CD1c-positive myeloid dendritic cell (primary cell): ENCODE results near the gene FAIM2.

Source experiments
- DNase-seq: peaks from one replicate; pipeline ENCODE4 v3.0.0-alpha.2; 2016; ENCODE audit errors: extremely low spot score

Gene FAIM2

GRCh38 chr12:49903700-49904423 lies at the start of gene FAIM2:
Gene FAIM2 (minus strand): TSS chr12:49903900. CDS start chr12:49903792, 108 bp downstream.
- peak; percentile 19 for DNase-seq

DNA sequence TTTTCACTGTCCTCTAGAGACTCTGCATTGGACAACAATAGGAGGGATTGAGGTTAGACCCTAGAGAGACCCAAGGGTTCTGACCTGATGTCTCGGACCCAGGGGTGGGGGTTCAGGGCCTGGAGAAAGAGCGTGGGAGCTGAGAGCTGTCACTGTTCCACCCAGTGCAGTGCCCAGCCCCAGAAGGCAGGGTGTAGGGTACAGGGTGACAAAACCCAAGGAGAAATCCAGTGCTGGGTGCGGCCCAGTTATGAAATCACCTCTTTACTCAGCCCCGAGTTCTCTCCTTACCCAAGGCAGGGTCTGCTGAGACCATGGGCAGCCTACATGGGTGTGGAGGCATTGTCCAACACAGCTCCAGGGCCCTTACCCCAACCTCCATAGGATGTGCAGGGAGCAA lies 49.5 kb upstream of the FAIM2 start:
- no peak for DNase-seq

DNA sequence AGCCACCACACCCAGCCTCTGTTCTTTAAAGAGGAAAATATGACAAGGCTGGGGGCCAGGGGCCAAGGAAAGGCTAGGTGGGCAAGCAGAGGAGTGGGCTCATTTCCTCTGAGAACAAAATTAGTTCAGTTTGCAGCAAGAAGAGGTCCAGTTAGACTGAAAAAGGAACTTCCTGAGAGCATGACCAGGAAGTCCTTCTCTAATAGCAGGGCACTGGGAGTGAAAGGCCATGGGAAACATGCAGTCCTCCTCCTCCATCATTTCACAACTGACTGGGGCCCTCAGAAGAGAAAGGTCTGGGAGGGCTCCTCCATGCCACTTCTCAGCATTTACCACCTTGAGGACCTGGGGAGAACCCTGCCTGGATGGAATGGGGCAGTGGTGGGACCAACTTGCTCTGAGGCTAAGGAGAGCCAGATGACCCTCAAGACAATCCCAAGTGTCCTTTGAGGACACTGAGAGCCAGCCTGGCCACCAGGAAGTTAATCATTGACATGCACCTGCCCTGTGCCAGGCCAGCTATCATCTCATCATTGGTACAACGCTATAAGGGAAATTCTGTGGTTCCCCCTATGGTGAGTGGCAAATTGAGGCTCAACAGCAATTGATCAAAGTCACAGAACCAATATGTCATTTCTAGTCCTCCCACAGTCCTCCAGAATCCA lies 48.8 kb upstream of the FAIM2 start:
- DNase-seq = peak; percentile 38

- peak; percentile 29 for DNase-seq
Observed at GRCh38 chr12:49951411-49952240, 47.9 kb upstream of the FAIM2 start.

DNA sequence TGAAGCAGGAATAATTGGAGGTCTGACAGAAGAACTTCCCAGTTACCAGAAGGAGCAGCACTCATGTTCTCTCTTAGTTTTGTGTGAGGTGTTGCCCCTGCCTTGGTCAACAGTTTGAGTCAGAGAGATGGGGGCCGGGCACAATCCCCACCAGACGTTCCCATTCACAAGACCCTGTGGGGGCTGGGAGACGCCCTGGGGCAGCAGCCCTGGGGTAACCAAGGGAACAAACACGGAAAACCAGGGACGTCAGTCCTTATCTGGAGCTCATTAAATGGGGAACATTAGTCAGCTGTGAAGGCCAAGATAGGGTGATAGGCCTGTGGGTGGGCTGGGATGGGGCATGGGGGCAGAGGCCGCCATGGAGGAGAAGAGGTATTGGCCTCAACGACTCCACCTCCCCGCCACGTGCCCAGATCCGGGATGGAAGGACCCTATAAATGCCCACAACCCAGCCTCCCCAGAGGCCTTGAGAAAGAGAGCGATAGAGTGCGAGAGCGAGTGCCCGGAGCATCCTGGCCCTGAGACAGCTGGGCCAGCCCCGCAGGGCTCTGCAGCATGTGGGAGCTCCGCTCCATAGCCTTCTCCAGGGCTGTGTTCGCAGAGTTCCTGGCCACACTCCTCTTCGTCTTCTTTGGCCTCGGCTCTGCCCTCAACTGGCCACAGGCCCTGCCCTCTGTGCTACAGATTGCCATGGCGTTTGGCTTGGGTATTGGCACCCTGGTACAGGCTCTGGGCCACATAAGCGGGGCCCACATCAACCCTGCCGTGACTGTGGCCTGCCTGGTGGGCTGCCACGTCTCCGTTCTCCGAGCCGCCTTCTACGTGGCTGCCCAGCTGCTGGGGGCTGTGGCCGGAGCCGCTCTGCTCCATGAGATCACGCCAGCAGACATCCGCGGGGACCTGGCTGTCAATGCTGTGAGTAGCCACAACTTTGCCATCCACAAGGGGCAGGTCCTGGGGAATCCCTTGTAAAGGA lies 46.9 kb upstream of the FAIM2 start, which contains the start of gene AQP2:
Gene AQP2 (plus strand): TSS at position 465 of the 979 bp plus-strand sequence. CDS start 94 bp downstream, at position 559.
- DNase-seq = no peak

GRCh38 chr12:49949866-49950265 lies 46.2 kb upstream of the FAIM2 start:
- DNase-seq = no peak

- DNase-seq = peak; percentile 33
Observed at GRCh38 chr12:49948866-49949845, 45.5 kb upstream of the FAIM2 start.

- DNase-seq = no peak
Observed at GRCh38 chr12:49947593-49948226, 44.0 kb upstream of the FAIM2 start.

DNA sequence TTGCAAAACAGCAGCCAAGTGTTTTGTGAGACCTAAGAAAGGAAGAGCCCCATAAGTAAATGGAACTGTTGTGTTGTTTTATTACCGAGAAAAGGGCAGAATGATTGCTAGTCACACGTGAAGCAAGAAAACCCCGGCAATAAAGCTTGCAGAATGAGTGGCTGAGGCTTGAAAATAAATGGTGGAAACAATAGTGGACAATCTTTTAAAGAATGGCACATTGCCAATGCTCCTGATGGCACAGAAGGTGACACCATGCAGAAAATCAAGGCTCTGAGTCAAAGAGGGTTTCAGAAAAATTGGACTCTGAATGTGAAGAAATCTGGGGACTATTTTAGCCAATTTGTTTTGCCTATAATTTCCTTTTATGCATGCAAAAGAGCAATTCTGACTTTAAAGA lies 42.8 kb upstream of the FAIM2 start:
- no peak for DNase-seq

GRCh38 chr12:49946086-49946485 lies 42.4 kb upstream of the FAIM2 start:
- DNase-seq = no peak

- DNase-seq = peak; percentile 81
Observed at GRCh38 chr12:49945394-49946080, 41.8 kb upstream of the FAIM2 start.

GRCh38 chr12:49944718-49945117 lies 41.0 kb upstream of the FAIM2 start:
- DNase-seq = no peak

GRCh38 chr12:49944046-49944445 lies 40.3 kb upstream of the FAIM2 start:
- no peak for DNase-seq

DNA sequence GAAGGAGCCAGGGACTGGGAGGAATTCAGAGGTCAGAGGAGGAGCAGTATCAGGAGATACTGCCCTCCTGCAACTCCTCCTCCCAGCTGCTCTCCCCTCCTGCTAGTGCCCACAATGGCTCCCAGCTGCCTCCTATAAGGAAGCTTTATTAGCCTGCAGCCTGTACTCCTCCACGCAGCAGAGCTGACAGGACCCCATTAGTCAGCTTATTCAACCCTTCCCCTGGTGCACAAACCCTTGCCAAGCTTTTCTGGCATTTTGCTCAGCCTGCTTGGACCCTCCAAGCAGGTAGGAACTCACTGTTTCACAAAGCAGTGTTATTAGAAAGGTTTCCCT lies 39.9 kb upstream of the FAIM2 start:
- no peak for DNase-seq

DNA sequence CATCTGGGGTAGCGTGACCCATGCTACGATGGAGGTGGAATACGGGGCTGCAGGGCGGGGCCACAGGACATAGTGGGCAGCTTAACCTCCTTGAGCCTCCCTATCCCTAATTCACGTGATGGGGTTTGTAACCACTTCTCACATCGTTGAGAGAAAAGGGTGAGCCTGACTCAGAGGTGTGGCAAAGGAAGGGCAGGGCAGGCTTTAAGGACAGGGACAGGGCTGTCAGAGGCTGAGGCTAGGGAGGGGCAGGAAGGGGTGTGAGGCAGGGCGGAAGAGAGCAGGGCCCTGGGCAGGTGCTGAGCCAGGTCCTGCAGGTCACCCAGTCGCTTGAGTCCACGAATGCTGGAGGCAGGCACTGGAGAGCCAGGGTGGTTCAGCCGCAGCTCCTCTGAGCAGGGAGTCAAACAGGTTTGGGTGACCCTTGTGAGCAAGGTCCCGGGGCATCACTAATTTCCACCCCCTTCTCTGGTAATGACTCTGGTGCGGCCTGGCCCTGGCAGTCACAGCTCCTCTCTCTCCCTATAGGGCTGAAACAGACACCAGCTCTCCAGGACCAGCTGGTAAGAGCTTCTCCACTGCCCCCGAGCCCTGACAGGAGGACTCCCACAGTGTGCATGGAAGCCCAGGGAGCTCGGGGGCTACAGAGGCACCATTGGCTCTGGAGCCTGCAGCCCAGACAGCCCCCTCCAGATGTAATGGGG lies 39.4 kb upstream of the FAIM2 start:
- no peak for DNase-seq

GRCh38 chr12:49942512-49942893 lies 38.8 kb upstream of the FAIM2 start:
- DNase-seq = no peak

DNA sequence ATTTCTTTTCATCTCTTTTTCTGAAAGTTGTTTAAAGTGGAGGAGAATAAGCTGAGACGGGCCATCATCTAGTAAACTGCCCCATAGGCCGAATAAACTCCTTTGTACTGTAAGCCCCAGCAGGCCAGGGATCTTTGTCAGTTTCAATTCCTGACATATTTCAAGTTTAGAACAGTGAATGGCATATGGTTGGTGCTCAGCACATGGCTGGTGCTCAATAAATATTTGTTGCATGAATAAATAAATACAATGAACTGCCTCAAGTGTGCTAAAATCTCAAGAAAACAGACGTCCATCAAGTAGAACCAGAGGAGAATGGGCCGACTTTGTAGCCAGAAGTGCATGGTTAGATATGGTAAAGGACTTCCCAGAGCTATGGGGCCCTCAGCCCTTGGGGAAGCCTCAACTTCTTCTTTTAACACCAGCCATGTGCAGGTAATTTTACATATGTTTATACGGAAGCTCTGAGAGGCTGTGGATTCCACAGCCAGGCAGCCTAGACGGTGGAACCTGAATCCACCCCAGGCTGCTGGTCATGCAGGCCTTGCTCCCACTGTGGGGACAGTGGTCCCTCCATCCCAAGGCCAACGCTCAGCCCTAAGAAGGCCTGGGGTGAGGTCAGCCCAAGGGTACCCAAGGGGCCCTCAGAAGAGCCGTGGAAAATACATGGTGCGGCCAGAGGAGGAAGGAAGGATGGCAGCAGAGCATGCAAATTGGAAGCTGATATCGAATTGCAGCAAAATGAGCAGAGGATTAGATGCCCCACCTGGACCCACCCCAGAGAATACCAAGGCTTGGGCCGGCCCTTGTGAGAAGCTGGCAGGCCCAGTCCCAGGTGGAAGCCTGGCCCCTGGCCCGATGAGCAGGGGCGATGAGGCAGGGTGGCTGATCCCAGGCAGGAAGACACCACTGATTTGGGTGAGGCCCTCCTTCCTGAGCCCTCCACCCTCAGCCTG lies 38.1 kb upstream of the FAIM2 start:
- DNase-seq = no peak
